ENCODE measurements around the gene CACNA1F. TPM values are rescaled to one million over a fixed set of nuclear protein-coding genes. Genes with fewer than 3 reads are reported as not detected.

The CACNA1F gene
- total RNA-seq, 1 experiment from 2014 or later, result not detected

GRCh38 chrX:49186125-49187027 lies 46.8 kb downstream of the CACNA1F start, which contains the start of gene PRICKLE3:
Gene PRICKLE3 (minus strand): TSS chrX:49186373. CDS start chrX:49186297, 76 bp downstream.
- H2AFZ ChIP-seq (ENCODE audit: low read length), result peak within 1 kb of the TSS; percentile 80
- H3K9me3 ChIP-seq (ENCODE audit: low read length), result no peaks in the 10 kb centered on the region
- H3K27ac ChIP-seq (ENCODE audit: low read length), result peak within 1 kb of the TSS; percentile 66
- ChIA-PET CTCF (no interaction called here), POLR2A (ENCODE audit: unreplicated experiment) (no interaction called here)
- intact Hi-C loops (cut with micrococcal nuclease), result no loop called here
- peak; percentile 79 for DNase-seq
- BruUV-seq (replicated peaks), result TSS peak; percentile 23
- H4K20me1 ChIP-seq (ENCODE audit: low read length), result peaks cover 5% of the 10 kb centered on the region
- peak; percentile 18 for ATAC-seq
- no peaks in the 10 kb centered on the region for H3F3A ChIP-seq (ENCODE audit: low read length, unreplicated experiment)
- H3K4me2 ChIP-seq (ENCODE audit: low read length), result peak within 1 kb of the TSS; percentile 98
- no peaks in the 10 kb centered on the region for H3K27me3 ChIP-seq (ENCODE audit: low read length)
- peaks cover 13% of the 10 kb centered on the region for H3K36me3 ChIP-seq (ENCODE audit: low read depth, low read length)
- H3K9me2 ChIP-seq (replicated peaks; ENCODE audit: low read length), result no peaks in the 10 kb centered on the region
- peaks cover 28% of the 10 kb centered on the region for H3K79me2 ChIP-seq (ENCODE audit: low read length)
- H3K4me3 ChIP-seq (ENCODE audit: low read length), result peak within 1 kb of the TSS; percentile 87
- H3K4me1 ChIP-seq (ENCODE audit: insufficient read depth, low read length), result peaks cover 29% of the 10 kb centered on the region
- peak within 1 kb of the TSS; percentile 84 for H3K9ac ChIP-seq (ENCODE audit: low read length)
- TF ChIP-seq, protein P1, sequence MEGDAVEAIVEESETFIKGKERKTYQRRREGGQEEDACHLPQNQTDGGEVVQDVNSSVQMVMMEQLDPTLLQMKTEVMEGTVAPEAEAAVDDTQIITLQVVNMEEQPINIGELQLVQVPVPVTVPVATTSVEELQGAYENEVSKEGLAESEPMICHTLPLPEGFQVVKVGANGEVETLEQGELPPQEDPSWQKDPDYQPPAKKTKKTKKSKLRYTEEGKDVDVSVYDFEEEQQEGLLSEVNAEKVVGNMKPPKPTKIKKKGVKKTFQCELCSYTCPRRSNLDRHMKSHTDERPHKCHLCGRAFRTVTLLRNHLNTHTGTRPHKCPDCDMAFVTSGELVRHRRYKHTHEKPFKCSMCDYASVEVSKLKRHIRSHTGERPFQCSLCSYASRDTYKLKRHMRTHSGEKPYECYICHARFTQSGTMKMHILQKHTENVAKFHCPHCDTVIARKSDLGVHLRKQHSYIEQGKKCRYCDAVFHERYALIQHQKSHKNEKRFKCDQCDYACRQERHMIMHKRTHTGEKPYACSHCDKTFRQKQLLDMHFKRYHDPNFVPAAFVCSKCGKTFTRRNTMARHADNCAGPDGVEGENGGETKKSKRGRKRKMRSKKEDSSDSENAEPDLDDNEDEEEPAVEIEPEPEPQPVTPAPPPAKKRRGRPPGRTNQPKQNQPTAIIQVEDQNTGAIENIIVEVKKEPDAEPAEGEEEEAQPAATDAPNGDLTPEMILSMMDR (conservative IDR thresholded peaks at IDR 0.05; ENCODE audit: low read depth, low read length), result peak; percentile 62
- TF ChIP-seq EZH2 (IDR thresholded peaks at IDR 0.05; ENCODE audit: low read length, unreplicated experiment) (no peak), EZH2phosphoT487 (IDR thresholded peaks at IDR 0.05; ENCODE audit: borderline replicate concordance, low read length) (no peak)

- peak overlapping the region; percentile 53; the same call in 1 of the 2 replicates for H2AFZ ChIP-seq (ENCODE audit: low read length)
- CTCF ChIA-PET, result interaction anchor here (1.0 to 1.2 kb wide), 3 partner anchors 13 to 29 kb away, joined by 3 to 9 read pairs (median 3); partner anchors contain the start of gene PLP2
- TSS peak; percentile 43 for BruUV-seq (replicated peaks)
Observed at GRCh38 chrX:49184294-49185281, 48.6 kb downstream of the CACNA1F start.

More at GRCh38 chrX:49184294-49185281, 48.6 kb downstream of the CACNA1F start:
- Histone ChIP-seq H3K4me1 (ENCODE audit: insufficient read depth, low read length) (peaks cover 24% of the 10 kb centered on the region), H3K9me2 (replicated peaks; ENCODE audit: low read length) (no peaks in the 10 kb centered on the region), H3K9ac (ENCODE audit: low read length) (peak overlapping the region; percentile 84), H3K36me3 (ENCODE audit: low read depth, low read length) (peaks cover 15% of the 10 kb centered on the region), H3K27me3 (ENCODE audit: low read length) (no peaks in the 10 kb centered on the region), H3F3A (ENCODE audit: low read length, unreplicated experiment) (no peaks in the 10 kb centered on the region), H3K27ac (ENCODE audit: low read length) (peak overlapping the region; percentile 66), H3K4me3 (ENCODE audit: low read length) (peak overlapping the region; percentile 87), H3K4me2 (ENCODE audit: low read length) (peak overlapping the region; percentile 98), H3K9me3 (ENCODE audit: low read length) (no peaks in the 10 kb centered on the region), H4K20me1 (ENCODE audit: low read length) (peaks cover 5% of the 10 kb centered on the region), H3K79me2 (ENCODE audit: low read length) (peaks cover 23% of the 10 kb centered on the region)
- DNase-seq, result peak; percentile 96
- TF ChIP-seq, protein P1 (conservative IDR thresholded peaks at IDR 0.05; ENCODE audit: low read depth, low read length), result peak; percentile 18; the same call in 1 of the 2 replicates
- no peak for TF ChIP-seq EZH2phosphoT487 (IDR thresholded peaks at IDR 0.05; ENCODE audit: borderline replicate concordance, low read length)
- TF ChIP-seq EZH2 (IDR thresholded peaks at IDR 0.05; ENCODE audit: low read length, unreplicated experiment), result no peak
- POLR2A ChIA-PET (ENCODE audit: unreplicated experiment), result interaction anchor here (0.6 kb wide), 1 partner anchor 104 kb away, joined by 4 read pairs; no protein-coding TSS in a partner anchor
- intact Hi-C loops (cut with micrococcal nuclease), result no loop called here
- ATAC-seq, result peak; percentile 77
